Liver (tissue), 9 donors: Measurements from ENCODE around the gene PLCD1. TPM values are rescaled to one million over a fixed set of nuclear protein-coding genes. Genes with fewer than 3 reads are reported as not detected.
"Not testable (repeated sequence)": the region's sequence is repeated elsewhere in the genome, so short reads cannot be mapped to it uniquely, and the experiment has no call there.

ENCODE experiments used
- DNase-seq: peaks from one replicate; pipeline ENCODE4 v3.0.0-alpha.2; 2017; ENCODE audit warnings: low spot score
- H3K27ac ChIP-seq, 2 donors: one replicate each; pipeline ENCODE4 v1.7.0; 2013; ENCODE audit warnings: inconsistent platforms in 2 of 2, low read length in 2 of 2, control low read depth in 1 of 2, low read depth in 1 of 2, mild to moderate bottlenecking in 1 of 2
- H3K27me3 ChIP-seq, 4 donors: one replicate each; pipeline versions ENCODE4 v1.6.1 to v1.7.0; 2013; ENCODE audit warnings: low read length in 3 of 4, inconsistent platforms in 1 of 4, mild to moderate bottlenecking in 1 of 4, moderate library complexity in 1 of 4; ENCODE audit not compliant: control insufficient read depth in 4 of 4, insufficient read depth in 4 of 4
- H3K36me3 ChIP-seq, 4 donors: one replicate each; pipeline versions ENCODE4 v1.6.1 to v1.7.0; 2013; ENCODE audit warnings: low read length in 3 of 4, mild to moderate bottlenecking in 3 of 4, low read depth in 1 of 4, moderate library complexity in 1 of 4; ENCODE audit not compliant: control insufficient read depth in 4 of 4, insufficient read depth in 3 of 4
- H3K4me1 ChIP-seq, 4 donors: one replicate each; pipeline versions ENCODE4 v1.6.1 to v1.7.0; 2013; ENCODE audit warnings: low read length in 3 of 4, mild to moderate bottlenecking in 3 of 4, moderate library complexity in 1 of 4; ENCODE audit not compliant: control insufficient read depth in 4 of 4, insufficient read depth in 4 of 4
- H3K4me3 ChIP-seq, 3 donors: one replicate each; pipeline versions ENCODE4 v1.6.1 to v1.7.0; 2013; ENCODE audit warnings: low read length in 3 of 3, control low read depth in 1 of 3, low read depth in 1 of 3, mild to moderate bottlenecking in 1 of 3
- H3K9ac ChIP-seq, 2 donors: one replicate each; pipeline ENCODE4 v1.7.0; 2013; ENCODE audit warnings: low read length in 2 of 2, mild to moderate bottlenecking in 2 of 2, moderate library complexity in 2 of 2, control low read depth in 1 of 2, low read depth in 1 of 2
- H3K9me3 ChIP-seq, 4 donors: one replicate each; pipeline versions ENCODE4 v1.6.1 to v1.7.0; 2013; ENCODE audit warnings: low read length in 3 of 4; ENCODE audit not compliant: control insufficient read depth in 4 of 4
- GABPA ChIP-seq, 2 donors: IDR thresholded peaks in 1 of 2; conservative IDR thresholded peaks in 1 of 2; 2 replicates each; pipeline ENCODE4 v1.6.1; 2016; ENCODE audit warnings: antibody characterized with exemption in 2 of 2, mild to moderate bottlenecking in 1 of 2, moderate library complexity in 1 of 2
- NR2F2 ChIP-seq: IDR thresholded peaks from 2 replicates; pipeline ENCODE4 v1.6.1; 2016; ENCODE audit warnings: antibody characterized with exemption
- RAD21 ChIP-seq, 2 donors: IDR thresholded peaks; 2 replicates each; pipeline ENCODE4 v1.6.1; 2016; ENCODE audit warnings: antibody characterized with exemption in 2 of 2, mild to moderate bottlenecking in 2 of 2
- SP1 ChIP-seq: IDR thresholded peaks from 2 replicates; pipeline ENCODE4 v1.6.1; 2018; ENCODE audit warnings: antibody characterized with exemption, mild to moderate bottlenecking
- YY1 ChIP-seq: IDR thresholded peaks from 2 replicates; pipeline ENCODE4 v1.6.1; 2016; ENCODE audit warnings: antibody characterized with exemption, mild to moderate bottlenecking
- WGBS: extraction: QIAGEN DNeasy Blood & Tissue Kit; methylation state at CpG from one replicate; pipeline ENCODE4 v1.1.7; 2013; 5-methylcytosine and 5-hydroxymethylcytosine counted together
- polyA plus RNA-seq, 2 donors: library from polyadenylated mRNA; stranded (reverse) in 1 of 2; unstranded in 1 of 2; fragments of 200-250 nt in 1 of 2; fragments of >200 nt in 1 of 2; fragmentation: Nextera tagmentation in 1 of 2; extraction: Ambion mirVana in 1 of 2; gene quantifications; one replicate each; pipeline versions ENCODE4 v1.2.1 to v1.2.3, GENCODE V29; 2013 to 2015
- total RNA-seq, 2 donors: library from RNA; depleted of rRNA; stranded (reverse); fragments of >200 nt; gene quantifications; one replicate each; pipeline ENCODE4 v1.2.3, GENCODE V29; 2014
- TF ChIP-seq, protein P1 (sequence below): IDR thresholded peaks from 2 replicates; pipeline ENCODE4 v1.6.1; 2016; ENCODE audit warnings: antibody characterized with exemption, mild to moderate bottlenecking
- TF ChIP-seq, protein P2 (sequence below): fragments of 150-350 bp; IDR thresholded peaks from 2 replicates; pipeline ENCODE4 v1.5.1; 2017; ENCODE audit warnings: improper control_type of control experiment, low read depth, low read length; ENCODE audit not compliant: missing input control
- TF ChIP-seq, protein P3 (sequence below): IDR thresholded peaks from 2 replicates; pipeline ENCODE4 v1.6.1; 2016; ENCODE audit warnings: antibody characterized with exemption
- TF ChIP-seq, protein P4 (sequence below): IDR thresholded peaks from 2 replicates; pipeline ENCODE4 v1.6.1; 2016; ENCODE audit warnings: antibody characterized with exemption
- donor health status: healthy.
- donor health status: healthy.
- donor health status: healthy.
- donor health status: healthy.
- donor health status: healthy.

Gene PLCD1
- total and polyA plus RNA-seq, 4 donors = 6.7 to 10.5 (median 9.1) TPM

DNA sequence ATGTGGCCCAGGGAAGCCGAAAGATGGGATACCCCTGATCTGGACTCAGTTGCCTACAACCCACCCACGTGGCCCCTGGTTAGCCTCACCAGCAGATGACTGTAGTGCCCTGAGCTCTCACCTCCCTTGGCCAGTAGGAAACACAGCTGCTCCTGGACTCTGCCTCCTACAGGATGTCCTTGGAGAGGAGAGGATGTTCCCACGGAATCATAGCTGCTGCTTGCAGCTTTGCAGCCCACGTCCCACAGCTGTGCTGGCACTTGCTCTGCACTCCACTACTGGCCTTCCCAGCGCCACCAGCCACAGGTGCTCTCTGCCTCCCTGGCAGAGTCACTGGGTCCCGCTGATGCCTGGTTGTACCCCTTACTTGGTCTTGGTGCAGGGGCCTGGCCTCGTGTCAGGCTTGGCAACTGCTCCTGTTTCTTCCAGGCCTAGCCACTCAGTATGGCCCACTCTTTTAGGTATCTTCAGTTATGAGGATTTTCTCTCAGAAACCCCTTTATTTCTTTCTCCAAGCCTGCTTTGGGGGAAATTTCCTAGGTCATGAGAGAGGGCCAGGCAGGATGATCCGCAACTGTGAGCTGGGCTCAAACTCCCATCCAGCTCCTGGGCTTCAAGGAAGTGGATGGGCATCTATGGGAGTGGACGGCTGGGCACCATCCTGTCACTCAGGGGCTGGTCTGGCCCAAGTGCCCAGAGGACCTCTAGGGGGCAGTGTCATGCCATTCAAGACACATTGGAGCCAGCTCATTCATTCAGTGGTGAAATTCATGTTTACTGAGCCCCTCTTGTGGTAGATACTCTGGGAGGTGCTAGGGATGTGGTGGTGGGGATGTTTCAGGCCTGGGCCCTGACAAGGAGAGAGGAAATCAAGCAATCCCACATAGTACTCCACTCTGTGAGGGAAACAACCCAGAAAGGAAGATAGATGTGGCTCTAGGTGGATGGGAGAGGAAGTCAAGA, 55.0 kb downstream of the PLCD1 start:
- Histone ChIP-seq H3K27me3 (no peaks in the 10 kb centered on the region), H3K9ac (no peak overlapping the region), H3K27ac (no peak overlapping the region), H3K4me3 (no peak overlapping the region), H3K4me1 (peaks cover 0 to 9% (median 4%) of the 10 kb centered on the region in 4 donors), H3K9me3 (no peaks in the 10 kb centered on the region), H3K36me3 (peaks cover 2 to 13% (median 9%) of the 10 kb centered on the region in 4 donors)
- 76% methylated on average over 9 of the region's 9 CpGs for WGBS
- no peak for TF ChIP-seq NR2F2
- no peak for TF ChIP-seq YY1
- TF ChIP-seq, protein P1, sequence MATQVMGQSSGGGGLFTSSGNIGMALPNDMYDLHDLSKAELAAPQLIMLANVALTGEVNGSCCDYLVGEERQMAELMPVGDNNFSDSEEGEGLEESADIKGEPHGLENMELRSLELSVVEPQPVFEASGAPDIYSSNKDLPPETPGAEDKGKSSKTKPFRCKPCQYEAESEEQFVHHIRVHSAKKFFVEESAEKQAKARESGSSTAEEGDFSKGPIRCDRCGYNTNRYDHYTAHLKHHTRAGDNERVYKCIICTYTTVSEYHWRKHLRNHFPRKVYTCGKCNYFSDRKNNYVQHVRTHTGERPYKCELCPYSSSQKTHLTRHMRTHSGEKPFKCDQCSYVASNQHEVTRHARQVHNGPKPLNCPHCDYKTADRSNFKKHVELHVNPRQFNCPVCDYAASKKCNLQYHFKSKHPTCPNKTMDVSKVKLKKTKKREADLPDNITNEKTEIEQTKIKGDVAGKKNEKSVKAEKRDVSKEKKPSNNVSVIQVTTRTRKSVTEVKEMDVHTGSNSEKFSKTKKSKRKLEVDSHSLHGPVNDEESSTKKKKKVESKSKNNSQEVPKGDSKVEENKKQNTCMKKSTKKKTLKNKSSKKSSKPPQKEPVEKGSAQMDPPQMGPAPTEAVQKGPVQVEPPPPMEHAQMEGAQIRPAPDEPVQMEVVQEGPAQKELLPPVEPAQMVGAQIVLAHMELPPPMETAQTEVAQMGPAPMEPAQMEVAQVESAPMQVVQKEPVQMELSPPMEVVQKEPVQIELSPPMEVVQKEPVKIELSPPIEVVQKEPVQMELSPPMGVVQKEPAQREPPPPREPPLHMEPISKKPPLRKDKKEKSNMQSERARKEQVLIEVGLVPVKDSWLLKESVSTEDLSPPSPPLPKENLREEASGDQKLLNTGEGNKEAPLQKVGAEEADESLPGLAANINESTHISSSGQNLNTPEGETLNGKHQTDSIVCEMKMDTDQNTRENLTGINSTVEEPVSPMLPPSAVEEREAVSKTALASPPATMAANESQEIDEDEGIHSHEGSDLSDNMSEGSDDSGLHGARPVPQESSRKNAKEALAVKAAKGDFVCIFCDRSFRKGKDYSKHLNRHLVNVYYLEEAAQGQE = no peak
- TF ChIP-seq RAD21 (IDR thresholded peaks at IDR 0.05) = peak; percentile 83 to 88
- no peak for TF ChIP-seq GABPA (IDR thresholded peaks at IDR 0.05 in 1 of 2, conservative IDR thresholded peaks at IDR 0.05 in 1 of 2)
- no peak for TF ChIP-seq SP1
- TF ChIP-seq, protein P2, sequence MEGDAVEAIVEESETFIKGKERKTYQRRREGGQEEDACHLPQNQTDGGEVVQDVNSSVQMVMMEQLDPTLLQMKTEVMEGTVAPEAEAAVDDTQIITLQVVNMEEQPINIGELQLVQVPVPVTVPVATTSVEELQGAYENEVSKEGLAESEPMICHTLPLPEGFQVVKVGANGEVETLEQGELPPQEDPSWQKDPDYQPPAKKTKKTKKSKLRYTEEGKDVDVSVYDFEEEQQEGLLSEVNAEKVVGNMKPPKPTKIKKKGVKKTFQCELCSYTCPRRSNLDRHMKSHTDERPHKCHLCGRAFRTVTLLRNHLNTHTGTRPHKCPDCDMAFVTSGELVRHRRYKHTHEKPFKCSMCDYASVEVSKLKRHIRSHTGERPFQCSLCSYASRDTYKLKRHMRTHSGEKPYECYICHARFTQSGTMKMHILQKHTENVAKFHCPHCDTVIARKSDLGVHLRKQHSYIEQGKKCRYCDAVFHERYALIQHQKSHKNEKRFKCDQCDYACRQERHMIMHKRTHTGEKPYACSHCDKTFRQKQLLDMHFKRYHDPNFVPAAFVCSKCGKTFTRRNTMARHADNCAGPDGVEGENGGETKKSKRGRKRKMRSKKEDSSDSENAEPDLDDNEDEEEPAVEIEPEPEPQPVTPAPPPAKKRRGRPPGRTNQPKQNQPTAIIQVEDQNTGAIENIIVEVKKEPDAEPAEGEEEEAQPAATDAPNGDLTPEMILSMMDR = peak; percentile 80
- TF ChIP-seq, protein P3, sequence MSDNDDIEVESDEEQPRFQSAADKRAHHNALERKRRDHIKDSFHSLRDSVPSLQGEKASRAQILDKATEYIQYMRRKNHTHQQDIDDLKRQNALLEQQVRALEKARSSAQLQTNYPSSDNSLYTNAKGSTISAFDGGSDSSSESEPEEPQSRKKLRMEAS = no peak
- peak; percentile 63 for DNase-seq

DNA sequence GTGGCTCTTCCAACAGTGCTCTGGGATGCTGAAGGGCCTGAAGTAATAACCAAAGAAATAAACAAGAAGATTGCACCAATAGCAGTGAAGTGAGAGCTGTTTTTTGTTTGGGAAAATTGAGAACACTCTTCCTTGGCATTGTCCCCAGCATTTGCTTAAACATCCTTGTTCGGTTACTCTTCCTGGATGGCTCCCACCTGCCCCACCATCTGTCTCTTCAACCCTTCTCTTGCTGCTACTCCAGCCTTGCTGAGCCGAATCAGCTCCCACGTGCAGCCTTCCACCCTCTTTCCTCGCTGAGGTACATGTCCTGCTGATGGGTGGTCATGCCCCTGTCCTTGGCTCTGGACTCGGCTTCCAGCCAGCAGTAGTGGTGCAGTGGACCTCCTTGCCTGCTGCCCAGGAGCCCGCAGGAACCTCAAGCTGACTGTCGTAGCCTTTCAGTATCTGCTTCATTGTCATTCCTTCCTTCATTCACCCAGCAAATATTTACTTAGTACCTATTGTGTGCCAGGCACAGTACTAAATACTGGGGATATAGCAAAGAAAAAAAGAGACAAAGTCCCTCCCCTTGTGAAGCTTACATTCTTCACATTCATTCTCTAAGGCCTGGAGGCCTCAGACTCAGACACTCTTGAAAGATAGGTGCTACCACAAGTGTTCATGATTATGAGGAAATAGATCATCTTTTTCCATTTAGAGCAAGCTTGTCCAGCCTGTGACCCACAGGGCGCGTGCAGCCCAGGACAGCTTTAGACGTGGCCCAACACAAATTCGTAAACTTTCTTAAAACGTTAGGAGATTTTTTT, 56.0 kb downstream of the PLCD1 start:
- H3K9me3 ChIP-seq = no peaks in the 10 kb centered on the region
- no peak overlapping the region for H3K27ac ChIP-seq
- peaks cover 2 to 13% (median 9%) of the 10 kb centered on the region in 4 donors for H3K36me3 ChIP-seq

DNA sequence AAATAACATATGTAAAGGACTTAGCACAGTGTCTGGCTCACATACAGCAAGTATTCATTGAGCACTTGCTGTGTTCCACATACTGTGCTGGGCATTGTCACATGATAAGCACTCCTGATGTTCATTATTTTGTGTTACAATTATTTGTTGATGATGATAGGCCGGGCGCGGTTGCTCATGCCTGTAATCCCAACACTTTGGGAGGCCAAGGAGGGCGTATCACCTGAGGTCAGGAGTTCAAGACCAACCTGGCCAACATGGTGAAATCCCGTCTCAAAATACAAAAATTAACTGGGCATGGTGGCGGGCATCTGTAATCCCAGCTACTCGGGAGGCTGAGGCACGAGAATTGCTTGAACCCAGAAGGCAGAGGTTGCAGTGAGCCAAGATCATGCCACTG, 57.4 kb downstream of the PLCD1 start:
- H3K9me3 ChIP-seq, H3K4me3 ChIP-seq, H3K27me3 ChIP-seq, H3K9ac ChIP-seq, H3K27ac ChIP-seq: not testable (repeated sequence)
- peak; percentile 8 for DNase-seq
- 94% methylated on average over 8 of the region's 8 CpGs for WGBS
- Histone ChIP-seq H3K4me1 (peaks cover 3 to 20% (median 7%) of the 10 kb centered on the region in 4 donors), H3K36me3 (peaks cover 2 to 13% (median 9%) of the 10 kb centered on the region in 4 donors)

More for the DNA sequence above, 56.0 kb downstream of the PLCD1 start:
- no peak for TF ChIP-seq RAD21 (IDR thresholded peaks at IDR 0.05)
- TF ChIP-seq, protein P4, sequence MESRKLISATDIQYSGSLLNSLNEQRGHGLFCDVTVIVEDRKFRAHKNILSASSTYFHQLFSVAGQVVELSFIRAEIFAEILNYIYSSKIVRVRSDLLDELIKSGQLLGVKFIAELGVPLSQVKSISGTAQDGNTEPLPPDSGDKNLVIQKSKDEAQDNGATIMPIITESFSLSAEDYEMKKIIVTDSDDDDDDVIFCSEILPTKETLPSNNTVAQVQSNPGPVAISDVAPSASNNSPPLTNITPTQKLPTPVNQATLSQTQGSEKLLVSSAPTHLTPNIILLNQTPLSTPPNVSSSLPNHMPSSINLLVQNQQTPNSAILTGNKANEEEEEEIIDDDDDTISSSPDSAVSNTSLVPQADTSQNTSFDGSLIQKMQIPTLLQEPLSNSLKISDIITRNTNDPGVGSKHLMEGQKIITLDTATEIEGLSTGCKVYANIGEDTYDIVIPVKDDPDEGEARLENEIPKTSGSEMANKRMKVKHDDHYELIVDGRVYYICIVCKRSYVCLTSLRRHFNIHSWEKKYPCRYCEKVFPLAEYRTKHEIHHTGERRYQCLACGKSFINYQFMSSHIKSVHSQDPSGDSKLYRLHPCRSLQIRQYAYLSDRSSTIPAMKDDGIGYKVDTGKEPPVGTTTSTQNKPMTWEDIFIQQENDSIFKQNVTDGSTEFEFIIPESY = no peak
- no peak overlapping the region for H3K4me3 ChIP-seq
- H3K27me3 ChIP-seq = no peaks in the 10 kb centered on the region
- peaks cover 0 to 18% (median 4%) of the 10 kb centered on the region in 4 donors for H3K4me1 ChIP-seq
- 92% methylated on average over 12 of the region's 12 CpGs for WGBS
- DNase-seq = peak; percentile 14
- no peak overlapping the region for H3K9ac ChIP-seq
